ENCODE results near the gene CXCL11. TPM values are rescaled to one million over a fixed set of nuclear protein-coding genes. Genes with fewer than 3 reads are reported as not detected.
"Not testable (repeated sequence)": the region's sequence is repeated elsewhere in the genome, so short reads cannot be mapped to it uniquely, and the experiment has no call there.

The CXCL11 gene
- total RNA-seq, 2 experiments from 2014 or later, result not detected

GRCh38 chr4:76058888-76059426 is 23.1 kb upstream of the CXCL11 start:
- DNase-seq (no peak), ATAC-seq (no peak)
- H3K9me3 Mint-ChIP-seq, result no peaks in the 10 kb centered on the region
- CTCF ChIA-PET, result interaction anchor here (1.1 to 2.4 kb wide), 5 partner anchors 8 to 67 kb away, joined by 3 to 23 read pairs (median 6); no protein-coding TSS in a partner anchor
- TF ChIP-seq, protein P1, sequence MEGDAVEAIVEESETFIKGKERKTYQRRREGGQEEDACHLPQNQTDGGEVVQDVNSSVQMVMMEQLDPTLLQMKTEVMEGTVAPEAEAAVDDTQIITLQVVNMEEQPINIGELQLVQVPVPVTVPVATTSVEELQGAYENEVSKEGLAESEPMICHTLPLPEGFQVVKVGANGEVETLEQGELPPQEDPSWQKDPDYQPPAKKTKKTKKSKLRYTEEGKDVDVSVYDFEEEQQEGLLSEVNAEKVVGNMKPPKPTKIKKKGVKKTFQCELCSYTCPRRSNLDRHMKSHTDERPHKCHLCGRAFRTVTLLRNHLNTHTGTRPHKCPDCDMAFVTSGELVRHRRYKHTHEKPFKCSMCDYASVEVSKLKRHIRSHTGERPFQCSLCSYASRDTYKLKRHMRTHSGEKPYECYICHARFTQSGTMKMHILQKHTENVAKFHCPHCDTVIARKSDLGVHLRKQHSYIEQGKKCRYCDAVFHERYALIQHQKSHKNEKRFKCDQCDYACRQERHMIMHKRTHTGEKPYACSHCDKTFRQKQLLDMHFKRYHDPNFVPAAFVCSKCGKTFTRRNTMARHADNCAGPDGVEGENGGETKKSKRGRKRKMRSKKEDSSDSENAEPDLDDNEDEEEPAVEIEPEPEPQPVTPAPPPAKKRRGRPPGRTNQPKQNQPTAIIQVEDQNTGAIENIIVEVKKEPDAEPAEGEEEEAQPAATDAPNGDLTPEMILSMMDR (IDR thresholded peaks at IDR 0.05), result no peak
- peaks cover 56% of the 10 kb centered on the region for H3K4me1 Mint-ChIP-seq (ENCODE audit: low read depth)
- no peaks in the 10 kb centered on the region for H3K36me3 Mint-ChIP-seq (ENCODE audit: low read depth)
- H3K4me3 Mint-ChIP-seq, result no peak overlapping the region
- peaks cover 33% of the 10 kb centered on the region for H3K27me3 Mint-ChIP-seq
- POLR2A ChIA-PET, result interaction anchor here (0.7 to 1.7 kb wide), 4 partner anchors 34 to 607 kb away, joined by 3 to 5 read pairs (median 4); partner anchors contain the start of gene SDAD1
- H3K27ac Mint-ChIP-seq, result peak overlapping the region; percentile 62
- intact Hi-C loops (cut with micrococcal nuclease), result no loop called here

DNA sequence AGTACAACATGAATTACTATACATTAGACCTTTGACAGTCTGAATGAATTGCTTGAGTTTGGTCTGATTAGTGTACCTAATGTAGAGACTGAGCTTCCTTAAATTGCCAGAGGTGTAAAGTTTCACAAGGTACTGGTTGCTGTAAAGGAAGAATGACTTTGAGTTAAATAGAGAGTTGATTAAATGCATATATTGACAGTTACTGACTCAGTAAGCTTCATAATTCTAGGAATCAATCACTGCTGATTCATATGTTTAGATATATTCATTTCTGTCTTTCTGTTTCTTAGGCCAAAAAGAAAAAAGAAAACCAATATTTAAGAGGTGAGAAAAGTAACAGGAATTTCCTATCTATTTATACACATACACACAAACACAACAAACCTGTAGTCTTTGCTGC is 22.4 kb upstream of the CXCL11 start:
- TF ChIP-seq, protein P1 (IDR thresholded peaks at IDR 0.05), result no peak
- Mint-ChIP-seq H3K4me3 (no peak overlapping the region), H3K4me1 (ENCODE audit: low read depth) (peaks cover 56% of the 10 kb centered on the region), H3K9me3 (no peaks in the 10 kb centered on the region), H3K27me3 (peaks cover 37% of the 10 kb centered on the region), H3K27ac (peak overlapping the region; percentile 62), H3K36me3 (ENCODE audit: low read depth) (no peaks in the 10 kb centered on the region)
- intact Hi-C loops (cut with micrococcal nuclease), result no loop called here
- no peak for DNase-seq
- CTCF ChIA-PET, result interaction anchor here (1.1 to 2.4 kb wide), 5 partner anchors 9 to 66 kb away, joined by 3 to 23 read pairs (median 6); no protein-coding TSS in a partner anchor
- POLR2A ChIA-PET, result interaction anchor here (1.1 to 1.7 kb wide), 2 partner anchors 34 to 43 kb away, joined by 4 to 5 read pairs; no protein-coding TSS in a partner anchor
- ATAC-seq, result peak; percentile 70

DNA sequence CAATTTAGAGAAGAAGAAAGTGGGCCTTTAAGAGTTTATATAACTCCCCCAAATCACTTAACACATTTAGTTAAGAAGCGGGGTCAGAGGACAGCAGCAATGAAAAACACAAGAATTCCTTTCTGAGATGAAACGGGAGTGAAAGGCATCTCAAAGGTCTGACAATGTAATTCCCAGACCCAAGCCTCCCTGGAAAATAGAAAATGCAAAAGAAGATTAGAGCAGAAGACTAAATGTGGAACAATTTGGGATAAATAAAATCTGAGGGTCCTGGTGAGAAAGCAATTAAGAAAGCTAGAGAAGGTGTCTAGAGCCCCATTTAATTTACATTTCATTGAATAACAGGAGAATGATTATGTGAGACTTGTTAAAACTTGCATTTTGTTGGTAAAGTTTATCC is 19.6 kb upstream of the CXCL11 start:
- peaks cover 24% of the 10 kb centered on the region for H3K27me3 Mint-ChIP-seq
- H3K36me3 Mint-ChIP-seq (ENCODE audit: low read depth), result no peaks in the 10 kb centered on the region
- DNase-seq (no peak), ATAC-seq (no peak)
- intact Hi-C loops (cut with micrococcal nuclease), result no loop called here
- POLR2A ChIA-PET, result interaction anchor here (0.8 kb wide), 1 partner anchor 60 kb away, joined by 3 read pairs; no protein-coding TSS in a partner anchor
- peaks cover 39% of the 10 kb centered on the region for H3K4me1 Mint-ChIP-seq (ENCODE audit: low read depth)
- CTCF ChIA-PET, result interaction anchor here (0.8 to 4.0 kb wide), 3 partner anchors 11 to 60 kb away, joined by 3 to 30 read pairs (median 4); no protein-coding TSS in a partner anchor
- TF ChIP-seq, protein P1 (IDR thresholded peaks at IDR 0.05), result no peak
- no peak overlapping the region for H3K27ac Mint-ChIP-seq
- no peak overlapping the region for H3K4me3 Mint-ChIP-seq
- H3K9me3 Mint-ChIP-seq, result no peaks in the 10 kb centered on the region

DNA sequence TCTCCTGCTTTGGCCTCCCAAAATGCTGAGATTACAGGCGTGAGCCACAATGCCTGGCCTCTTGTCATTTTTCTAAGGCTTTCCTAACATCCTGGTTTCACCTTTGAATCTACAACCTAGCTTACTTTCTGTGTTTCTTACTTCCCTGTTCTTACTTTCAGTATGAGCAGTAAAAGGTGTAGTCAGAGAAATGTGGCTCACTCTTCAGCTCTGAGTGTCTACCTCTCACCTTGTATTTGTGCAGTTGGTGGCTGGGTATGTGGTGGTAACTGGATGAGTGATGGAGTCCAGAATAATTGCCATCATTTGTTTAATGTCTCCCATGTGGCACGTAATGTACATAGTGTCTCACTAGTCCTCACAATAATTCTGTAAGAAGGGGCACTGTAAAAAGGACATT is 19.1 kb upstream of the CXCL11 start:
- H3K27ac Mint-ChIP-seq, result no peak overlapping the region
- CTCF ChIA-PET, result interaction anchor here (1.1 to 4.0 kb wide), 5 partner anchors 9 to 160 kb away, joined by 3 to 30 read pairs (median 7); no protein-coding TSS in a partner anchor
- POLR2A ChIA-PET, result no interaction called here
- no peaks in the 10 kb centered on the region for H3K36me3 Mint-ChIP-seq (ENCODE audit: low read depth)
- DNase-seq, result peak; percentile 44
- no peak overlapping the region for H3K4me3 Mint-ChIP-seq
- peak; percentile 80 for ATAC-seq
- intact Hi-C loops (cut with micrococcal nuclease), result no loop called here
- peaks cover 35% of the 10 kb centered on the region for H3K4me1 Mint-ChIP-seq (ENCODE audit: low read depth)
- no peaks in the 10 kb centered on the region for H3K9me3 Mint-ChIP-seq
- TF ChIP-seq, protein P1 (IDR thresholded peaks at IDR 0.05), result no peak
- H3K27me3 Mint-ChIP-seq, result peaks cover 24% of the 10 kb centered on the region

GRCh38 chr4:76053730-76054129 is 17.9 kb upstream of the CXCL11 start:
- H3K4me1 Mint-ChIP-seq (ENCODE audit: low read depth), result peaks cover 24% of the 10 kb centered on the region
- H3K9me3 Mint-ChIP-seq, result no peaks in the 10 kb centered on the region
- no peak for DNase-seq
- ATAC-seq, result no peak
- no peak overlapping the region for H3K4me3 Mint-ChIP-seq
- intact Hi-C loops (cut with micrococcal nuclease), result no loop called here
- H3K36me3 Mint-ChIP-seq (ENCODE audit: low read depth), result no peaks in the 10 kb centered on the region
- H3K27ac Mint-ChIP-seq, result no peak overlapping the region
- ChIA-PET POLR2A (interaction anchor here (0.6 to 0.7 kb wide), 2 partner anchors 15 to 97 kb away, joined by 3 read pairs; no protein-coding TSS in a partner anchor), CTCF (interaction anchor here (0.9 to 4.0 kb wide), 6 partner anchors 10 to 159 kb away, joined by 3 to 30 read pairs (median 6); no protein-coding TSS in a partner anchor)
- H3K27me3 Mint-ChIP-seq, result peaks cover 25% of the 10 kb centered on the region
- TF ChIP-seq, protein P1 (IDR thresholded peaks at IDR 0.05), result no peak

DNA sequence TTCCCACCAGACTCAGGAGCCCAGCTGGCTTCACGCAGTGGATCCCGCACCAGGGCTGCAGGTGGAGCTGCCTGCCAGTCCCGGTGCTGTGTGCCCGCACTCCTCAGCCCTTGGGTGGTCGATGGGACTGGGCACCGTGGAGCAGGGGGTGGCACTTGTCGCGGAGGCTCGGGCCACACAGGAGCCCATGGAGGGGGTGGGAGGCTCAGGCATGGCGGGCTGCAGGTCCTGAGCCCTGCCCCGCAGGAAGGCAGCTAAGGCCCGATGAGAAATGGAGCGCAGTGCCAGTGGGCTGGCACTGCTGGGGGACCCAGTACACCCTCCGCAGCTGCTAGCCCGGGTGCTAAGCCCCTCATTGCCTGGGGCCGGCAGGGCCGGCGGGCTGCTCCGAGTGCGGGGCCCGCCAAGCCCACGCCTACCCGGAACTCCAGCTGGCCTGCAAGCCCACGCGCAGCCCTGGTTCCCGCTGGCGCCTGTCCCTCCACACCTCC is 14.7 kb upstream of the CXCL11 start:
- CTCF ChIA-PET; DNase-seq; ATAC-seq; intact Hi-C loops (cut with micrococcal nuclease); H3K4me1 Mint-ChIP-seq (ENCODE audit: low read depth); POLR2A ChIA-PET; H3K27ac Mint-ChIP-seq; H3K9me3 Mint-ChIP-seq; H3K4me3 Mint-ChIP-seq; H3K36me3 Mint-ChIP-seq (ENCODE audit: low read depth): not testable (repeated sequence)
- H3K27me3 Mint-ChIP-seq, result peaks cover 14% of the 10 kb centered on the region

DNA sequence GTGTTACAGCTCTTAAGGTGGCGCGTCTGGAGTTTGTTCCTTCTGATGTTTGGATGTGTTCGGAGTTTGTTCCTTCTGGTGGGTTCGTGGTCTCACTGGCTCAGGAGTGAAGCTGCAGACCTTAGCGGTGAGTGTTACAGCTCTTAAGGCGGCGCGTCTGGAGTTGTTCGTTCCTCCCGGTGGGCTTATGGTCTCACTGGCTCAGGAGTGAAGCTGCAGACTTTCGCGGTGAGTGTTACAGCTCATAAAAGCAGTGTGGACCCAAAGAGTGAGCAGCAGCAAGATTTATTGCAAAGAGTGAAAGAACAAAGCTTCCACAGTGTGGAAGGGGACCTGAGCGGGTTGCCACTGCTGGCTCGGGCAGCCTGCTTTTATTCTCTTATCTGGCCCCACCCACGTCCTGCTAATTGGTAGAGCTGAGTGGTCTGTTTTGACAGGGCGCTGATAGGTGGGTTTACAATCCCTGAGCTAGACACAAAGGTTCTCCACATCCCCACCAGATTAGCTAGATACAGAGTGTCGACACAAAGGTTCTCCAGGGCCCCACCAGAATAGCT is 14.1 kb upstream of the CXCL11 start:
- H3K27me3 Mint-ChIP-seq; ATAC-seq; POLR2A ChIA-PET; CTCF ChIA-PET; DNase-seq; H3K9me3 Mint-ChIP-seq; H3K27ac Mint-ChIP-seq; intact Hi-C loops (cut with micrococcal nuclease); H3K4me3 Mint-ChIP-seq; H3K4me1 Mint-ChIP-seq (ENCODE audit: low read depth); H3K36me3 Mint-ChIP-seq (ENCODE audit: low read depth): not testable (repeated sequence)
